Measurements from ENCODE around the gene HOMEZ.

DNA sequence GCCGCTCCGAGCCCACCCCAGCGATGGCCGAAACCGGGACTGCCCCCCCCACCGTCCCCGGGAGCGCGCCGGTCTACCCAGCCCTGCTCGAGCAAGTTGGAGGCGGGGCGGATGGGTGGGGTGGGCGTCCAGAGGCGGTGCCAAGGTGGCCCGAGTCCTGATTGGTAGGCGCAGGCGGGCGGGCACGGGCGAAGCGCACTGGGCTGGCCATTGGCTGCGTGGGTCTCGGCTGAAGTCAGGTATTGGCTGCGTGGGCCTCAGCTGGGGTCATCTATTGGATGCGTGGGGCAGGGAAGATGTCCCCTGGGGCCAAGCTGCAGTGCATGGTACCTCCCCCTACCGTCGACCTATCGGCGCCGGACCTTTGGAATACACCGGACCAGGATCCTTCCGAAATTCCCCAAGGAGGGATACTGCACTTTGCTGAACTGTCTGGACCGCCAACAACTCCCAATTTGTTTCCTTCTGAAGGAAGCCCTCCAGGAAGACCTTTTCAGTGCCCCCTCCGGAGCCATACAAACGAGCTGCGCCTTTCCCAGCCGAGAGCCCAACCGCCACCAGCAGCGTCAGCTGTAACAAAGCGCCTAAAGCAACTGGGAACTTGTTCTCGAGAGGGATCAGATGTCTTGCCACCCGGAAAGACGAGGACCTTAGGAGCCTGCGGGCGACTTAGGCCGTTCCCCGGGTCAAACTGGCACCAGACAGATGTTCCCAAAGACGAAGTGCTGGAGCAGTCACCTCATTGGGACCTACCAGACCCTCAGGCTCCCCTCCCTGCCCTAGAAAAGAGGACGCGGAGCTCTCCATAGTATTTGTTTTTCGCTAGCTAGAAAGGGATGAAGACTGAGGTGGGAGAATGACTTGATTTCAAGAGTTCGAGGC, at the start of gene HOMEZ:
- TF ChIP-seq POLR2AphosphoS5 (IDR thresholded peaks at IDR 0.05) (peak in 2 of 3 donors; percentile 13 to 35), POLR2A (IDR thresholded peaks at IDR 0.05) (peak in 1 of 2 donors; percentile 35), EP300 (IDR thresholded peaks at IDR 0.05) (no peak)
- TF ChIP-seq, protein P1, sequence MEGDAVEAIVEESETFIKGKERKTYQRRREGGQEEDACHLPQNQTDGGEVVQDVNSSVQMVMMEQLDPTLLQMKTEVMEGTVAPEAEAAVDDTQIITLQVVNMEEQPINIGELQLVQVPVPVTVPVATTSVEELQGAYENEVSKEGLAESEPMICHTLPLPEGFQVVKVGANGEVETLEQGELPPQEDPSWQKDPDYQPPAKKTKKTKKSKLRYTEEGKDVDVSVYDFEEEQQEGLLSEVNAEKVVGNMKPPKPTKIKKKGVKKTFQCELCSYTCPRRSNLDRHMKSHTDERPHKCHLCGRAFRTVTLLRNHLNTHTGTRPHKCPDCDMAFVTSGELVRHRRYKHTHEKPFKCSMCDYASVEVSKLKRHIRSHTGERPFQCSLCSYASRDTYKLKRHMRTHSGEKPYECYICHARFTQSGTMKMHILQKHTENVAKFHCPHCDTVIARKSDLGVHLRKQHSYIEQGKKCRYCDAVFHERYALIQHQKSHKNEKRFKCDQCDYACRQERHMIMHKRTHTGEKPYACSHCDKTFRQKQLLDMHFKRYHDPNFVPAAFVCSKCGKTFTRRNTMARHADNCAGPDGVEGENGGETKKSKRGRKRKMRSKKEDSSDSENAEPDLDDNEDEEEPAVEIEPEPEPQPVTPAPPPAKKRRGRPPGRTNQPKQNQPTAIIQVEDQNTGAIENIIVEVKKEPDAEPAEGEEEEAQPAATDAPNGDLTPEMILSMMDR (IDR thresholded peaks at IDR 0.05): no peak

Data from suprapubic skin (tissue), 4 donors.